NCI-H69 (cell line): ENCODE results near the gene RFX4.

Source experiments
- DNase-seq: peaks from one replicate; lab custom pipeline; 2025; lab: John Stamatoyannopoulos, UW

RFX4 gene

GRCh38 chr12:106646472-106646871, 63.7 kb downstream of the RFX4 start:
- DNase-seq, result peak; percentile 38

GRCh38 chr12:106647793-106648514, 65.2 kb downstream of the RFX4 start:
- peak; percentile 68 for DNase-seq

GRCh38 chr12:106648736-106649135, 65.9 kb downstream of the RFX4 start:
- peak; percentile 60 for DNase-seq

- DNase-seq, result no peak
Observed at GRCh38 chr12:106651552-106651951, 68.7 kb downstream of the RFX4 start.

- no peak for DNase-seq
Observed at GRCh38 chr12:106652510-106653015, 69.8 kb downstream of the RFX4 start.

GRCh38 chr12:106655577-106655976, 72.8 kb downstream of the RFX4 start:
- peak; percentile 18 for DNase-seq

GRCh38 chr12:106657488-106657887, 74.7 kb downstream of the RFX4 start:
- DNase-seq, result no peak

GRCh38 chr12:106663385-106663784, 80.6 kb downstream of the RFX4 start:
- no peak for DNase-seq

- no peak for DNase-seq
Observed at GRCh38 chr12:106669216-106669615, 86.4 kb downstream of the RFX4 start.

- no peak for DNase-seq
Observed at GRCh38 chr12:106670131-106670530, 87.3 kb downstream of the RFX4 start.

GRCh38 chr12:106671840-106672239, 89.0 kb downstream of the RFX4 start:
- no peak for DNase-seq

- peak; percentile 23 for DNase-seq
Observed at GRCh38 chr12:106672314-106673025, 89.7 kb downstream of the RFX4 start.

GRCh38 chr12:106673141-106673540, 90.3 kb downstream of the RFX4 start:
- peak; percentile 87 for DNase-seq

GRCh38 chr12:106675651-106676435, 93.0 kb downstream of the RFX4 start:
- DNase-seq, result no peak

GRCh38 chr12:106679574-106679973, 96.8 kb downstream of the RFX4 start:
- DNase-seq, result no peak

- no peak for DNase-seq
Observed at GRCh38 chr12:106680280-106680679, 97.5 kb downstream of the RFX4 start.

- DNase-seq, result peak; percentile 16
Observed at GRCh38 chr12:106681210-106681609, 98.4 kb downstream of the RFX4 start.

GRCh38 chr12:106682594-106683234, 99.9 kb downstream of the RFX4 start:
- DNase-seq, result peak; percentile 57

GRCh38 chr12:106684497-106684896, 101.7 kb downstream of the RFX4 start:
- no peak for DNase-seq

- no peak for DNase-seq
Observed at GRCh38 chr12:106685381-106685780, 102.6 kb downstream of the RFX4 start.

- DNase-seq, result no peak
Observed at GRCh38 chr12:106687672-106688071, 104.9 kb downstream of the RFX4 start.
